Liver (tissue), 3 donors: ENCODE data around the gene FCGBP.

Source experiments
- CTCF ChIP-seq: fragments of 150-350 bp; IDR thresholded peaks from 2 replicates; pipeline ENCODE4 v1.5.1; 2017; ENCODE audit warnings: improper control_type of control experiment, low read depth, low read length; ENCODE audit not compliant: missing input control
- FOXA2 ChIP-seq: IDR thresholded peaks from 2 replicates; pipeline ENCODE4 v1.6.1; 2016; ENCODE audit warnings: antibody characterized with exemption
- HNF4G ChIP-seq: IDR thresholded peaks from 2 replicates; pipeline ENCODE4 v1.6.1; 2016; ENCODE audit warnings: antibody characterized with exemption
- RAD21 ChIP-seq, 2 donors: IDR thresholded peaks; 2 replicates each; pipeline ENCODE4 v1.6.1; 2016; ENCODE audit warnings: antibody characterized with exemption in 2 of 2, mild to moderate bottlenecking in 2 of 2
- RXRA ChIP-seq, 2 donors: IDR thresholded peaks; 2 replicates each; pipeline ENCODE4 v1.6.1; 2017 to 2018; ENCODE audit warnings: antibody characterized with exemption in 2 of 2, mild to moderate bottlenecking in 1 of 2
- TF ChIP-seq, protein P1 (sequence below): IDR thresholded peaks from 2 replicates; pipeline ENCODE4 v1.6.1; 2016; ENCODE audit warnings: antibody characterized with exemption
- donor health status: healthy.
- donor health status: healthy.

GRCh38 chr19:39913682-39914333 lies 20.6 kb downstream of the FCGBP start:
- TF ChIP-seq CTCF (no peak), RAD21 (IDR thresholded peaks at IDR 0.05) (no peak), HNF4G (no peak), RXRA (IDR thresholded peaks at IDR 0.05) (no peak), FOXA2 (no peak)
- TF ChIP-seq, protein P1, sequence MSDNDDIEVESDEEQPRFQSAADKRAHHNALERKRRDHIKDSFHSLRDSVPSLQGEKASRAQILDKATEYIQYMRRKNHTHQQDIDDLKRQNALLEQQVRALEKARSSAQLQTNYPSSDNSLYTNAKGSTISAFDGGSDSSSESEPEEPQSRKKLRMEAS = no peak
